HG03571 (cell line): ENCODE measurements around the gene LMAN1L.

Experiments used
- ATAC-seq: cut with Tn5 transposase; IDR thresholded peaks from one replicate; pipeline ENCODE4 v1.9.1; 2021; ENCODE audit not compliant: unreplicated experiment

Gene LMAN1L

DNA sequence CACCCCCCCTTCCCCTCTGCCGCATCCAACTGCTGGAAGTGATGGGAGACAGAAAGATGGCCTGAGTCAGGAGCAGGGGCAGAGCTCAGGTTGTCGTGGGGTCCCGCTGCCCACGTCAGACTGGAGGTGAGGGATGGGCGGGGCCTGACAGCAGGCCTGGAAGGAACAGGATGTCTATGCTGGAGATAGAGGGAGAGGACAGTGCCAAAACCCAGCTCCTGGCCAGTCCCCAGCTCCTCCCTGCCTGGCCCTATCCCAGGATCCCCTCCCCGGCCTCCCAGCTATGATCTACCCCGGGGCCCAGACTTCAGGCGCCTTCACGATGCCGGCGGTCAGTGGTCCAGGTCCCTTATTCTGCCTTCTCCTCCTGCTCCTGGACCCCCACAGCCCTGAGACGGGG lies at the start of gene LMAN1L:
Gene LMAN1L, plus strand, starts transcription at position 303 of the 400 bp plus-strand sequence. Its CDS starts 20 bp downstream, at position 323.
- ATAC-seq: no peak

DNA sequence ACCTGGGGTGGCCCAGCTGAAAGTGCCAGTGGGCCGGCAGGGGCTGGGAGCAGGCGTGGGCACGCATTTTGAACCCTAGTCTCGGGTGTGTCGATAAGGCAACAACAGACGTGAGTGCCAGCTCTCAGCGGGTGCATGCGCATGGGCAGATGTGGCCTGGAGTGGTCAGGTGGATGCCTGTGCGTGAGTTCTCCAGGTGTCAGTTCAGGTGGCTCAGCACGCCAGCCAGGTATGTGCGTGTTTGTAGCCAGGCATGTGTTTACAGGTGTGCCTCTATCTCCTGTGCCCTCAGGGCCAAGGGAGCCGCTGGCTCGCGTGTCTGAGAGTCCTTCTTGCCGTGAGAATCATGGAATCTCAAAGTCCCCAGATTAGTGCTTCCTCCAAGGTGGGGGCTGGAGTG lies 49.2 kb upstream of the LMAN1L start:
- no peak for ATAC-seq

DNA sequence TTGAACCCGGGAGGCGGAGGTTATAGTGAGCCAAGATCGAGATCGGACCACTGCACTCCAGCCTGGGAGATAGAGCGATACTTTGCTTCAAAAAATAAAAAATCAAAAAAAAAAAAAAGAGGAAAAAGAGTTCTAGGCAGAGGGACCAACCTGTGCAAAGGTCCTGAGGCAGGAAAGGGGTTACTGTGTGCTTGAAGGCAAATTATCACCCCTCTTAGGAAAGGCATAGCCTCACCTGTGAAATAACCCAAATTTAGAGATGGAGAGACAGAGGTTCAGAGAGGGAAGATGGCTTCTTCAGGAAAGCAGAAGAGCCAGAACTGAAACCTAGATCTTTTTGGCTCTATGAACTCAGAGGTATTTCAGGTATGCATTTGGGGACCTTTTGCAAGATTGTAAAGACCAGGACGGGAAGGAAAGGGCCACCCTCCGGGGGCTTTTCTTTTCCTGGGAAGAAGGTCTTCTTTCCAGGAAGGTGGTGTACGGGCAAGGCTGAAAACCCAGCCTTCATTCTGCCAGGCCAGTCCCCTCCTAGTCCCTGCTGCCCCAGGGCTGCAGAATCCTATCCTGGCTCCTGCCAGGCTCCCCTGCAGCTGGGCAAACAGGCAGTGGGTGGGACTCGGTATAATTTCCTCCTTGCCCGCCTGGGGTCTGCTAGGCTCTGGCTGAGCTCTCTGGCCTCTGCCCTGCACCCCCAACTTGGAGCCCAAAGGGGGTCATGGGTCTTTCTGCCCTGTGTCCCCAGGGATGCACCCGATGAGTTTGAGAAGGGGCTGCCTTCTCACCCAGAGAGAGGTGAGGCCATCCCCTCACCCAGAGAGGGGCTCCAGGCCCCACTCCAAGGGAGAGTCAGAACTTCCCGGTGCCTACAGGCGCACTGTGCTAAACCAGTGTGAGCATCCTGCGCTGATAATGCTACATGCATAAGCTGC lies 45.2 kb upstream of the LMAN1L start:
- ATAC-seq: no peak

DNA sequence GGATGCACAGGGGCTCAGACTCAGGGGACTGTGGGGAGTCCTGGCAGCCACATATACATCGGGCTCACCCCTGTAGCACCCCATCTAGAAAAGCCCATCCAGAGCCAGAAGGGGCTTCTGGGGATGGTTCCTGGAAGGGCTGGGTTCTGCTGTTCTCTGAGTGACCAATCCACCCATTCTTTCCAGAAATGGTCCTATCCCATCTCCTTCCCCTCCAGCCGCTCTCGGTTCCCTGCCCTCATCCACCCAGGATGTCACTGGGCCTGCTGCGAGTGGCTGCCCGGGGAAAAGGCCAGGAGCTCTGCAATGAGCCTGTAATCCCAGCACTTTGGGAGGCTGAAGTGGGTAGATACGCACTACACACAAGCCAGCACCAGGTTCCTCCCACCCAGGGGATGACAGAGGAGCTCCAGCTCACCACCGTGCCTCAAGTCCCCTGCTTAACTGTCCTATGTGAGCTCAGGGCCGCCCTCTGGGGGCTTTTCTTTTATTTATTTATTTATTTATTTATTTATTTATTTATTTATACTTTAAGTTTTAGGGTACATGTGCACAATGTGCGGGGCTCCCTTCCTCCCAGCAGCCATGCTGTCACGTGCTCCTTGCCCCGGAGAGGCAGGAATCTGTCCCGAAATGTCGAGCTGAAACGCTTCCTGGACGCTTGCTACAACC lies 44.4 kb upstream of the LMAN1L start:
- ATAC-seq: no peak

DNA sequence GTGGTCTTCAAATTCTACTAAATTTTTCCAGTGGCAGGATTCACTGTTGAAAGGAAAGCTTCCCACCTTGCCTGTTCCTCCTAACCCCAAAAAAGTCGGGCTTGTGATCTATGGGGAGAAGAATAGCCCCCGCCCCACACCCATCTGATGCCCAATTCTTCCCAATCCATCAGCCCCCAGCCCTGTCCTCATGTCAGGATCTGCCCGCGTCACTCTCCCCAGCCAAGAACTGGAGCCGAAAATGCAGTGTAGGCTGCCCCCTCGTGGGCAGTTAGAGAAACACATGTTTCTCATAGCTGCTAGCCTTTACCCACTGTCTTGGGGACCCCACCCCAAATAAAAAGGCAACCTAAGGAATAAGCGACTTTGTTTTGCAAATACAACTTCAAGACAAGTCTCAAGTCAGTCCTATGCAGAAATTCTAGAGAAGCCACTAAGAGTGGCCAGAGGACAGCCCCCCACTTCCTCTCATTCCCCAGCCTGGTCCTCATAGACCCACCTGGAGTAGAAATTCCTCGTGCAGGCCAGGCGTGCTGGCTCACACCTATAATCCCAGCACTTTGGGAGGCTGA lies 43.8 kb upstream of the LMAN1L start:
- ATAC-seq: no peak

DNA sequence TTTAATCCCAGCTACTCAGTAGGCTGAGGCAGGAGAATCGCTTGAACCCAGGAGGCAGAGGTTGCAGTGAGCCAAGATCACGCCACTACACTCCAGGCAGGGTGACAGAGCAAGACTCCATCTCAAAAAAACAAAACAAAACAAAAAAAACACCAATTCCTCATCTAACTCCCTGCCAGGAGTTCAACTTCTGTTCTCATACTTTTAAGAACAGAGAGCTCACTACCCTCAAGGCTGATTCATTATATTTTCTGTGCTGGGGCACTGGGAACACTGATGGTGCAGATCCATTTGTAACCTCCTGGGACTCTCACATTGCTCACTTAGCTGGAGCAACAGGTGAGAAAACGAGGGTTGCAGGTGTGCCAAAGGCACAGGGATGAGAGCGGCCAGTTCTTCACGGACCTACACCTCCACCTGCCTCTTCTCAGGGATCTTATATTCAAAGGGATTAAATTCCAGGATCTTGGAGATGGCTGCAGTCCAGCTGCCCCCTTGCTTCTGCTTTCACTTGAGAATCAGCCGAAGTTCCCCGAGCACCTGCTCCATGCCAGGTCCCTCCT lies 43.1 kb upstream of the LMAN1L start:
- ATAC-seq: no peak

DNA sequence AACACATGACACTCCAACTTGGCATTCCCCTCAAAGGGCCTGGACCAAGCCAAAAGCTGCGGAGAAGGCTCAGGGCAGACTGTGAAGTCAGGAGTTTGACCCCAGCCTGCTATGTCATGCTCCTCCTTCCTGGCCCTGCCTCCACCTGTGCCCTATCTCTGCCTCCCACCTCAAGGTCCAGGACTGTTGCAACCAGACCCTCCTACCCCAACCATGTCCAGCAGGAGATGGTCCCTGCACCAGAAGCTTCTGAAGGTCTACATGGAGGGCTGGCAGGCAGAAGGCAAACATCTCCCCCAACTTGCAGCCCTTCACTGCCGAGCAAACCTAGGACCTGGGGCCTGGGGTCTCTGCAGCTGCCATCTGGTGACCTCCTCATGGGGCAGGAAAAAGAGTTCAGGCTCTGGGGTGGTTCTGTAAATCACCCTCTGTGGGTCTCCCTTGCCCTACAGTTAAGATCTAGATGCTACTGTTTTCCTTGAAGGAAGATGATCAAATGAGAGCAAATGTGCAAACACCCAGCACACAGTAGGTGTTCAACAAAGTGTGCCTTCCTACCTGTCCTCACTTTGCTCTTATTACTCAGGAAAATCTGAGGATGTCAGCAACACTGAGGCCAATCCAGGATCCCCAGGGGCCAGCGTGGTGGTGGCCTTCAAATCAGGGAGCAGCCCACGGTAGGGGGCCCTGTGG lies 42.3 kb upstream of the LMAN1L start:
- ATAC-seq: no peak

DNA sequence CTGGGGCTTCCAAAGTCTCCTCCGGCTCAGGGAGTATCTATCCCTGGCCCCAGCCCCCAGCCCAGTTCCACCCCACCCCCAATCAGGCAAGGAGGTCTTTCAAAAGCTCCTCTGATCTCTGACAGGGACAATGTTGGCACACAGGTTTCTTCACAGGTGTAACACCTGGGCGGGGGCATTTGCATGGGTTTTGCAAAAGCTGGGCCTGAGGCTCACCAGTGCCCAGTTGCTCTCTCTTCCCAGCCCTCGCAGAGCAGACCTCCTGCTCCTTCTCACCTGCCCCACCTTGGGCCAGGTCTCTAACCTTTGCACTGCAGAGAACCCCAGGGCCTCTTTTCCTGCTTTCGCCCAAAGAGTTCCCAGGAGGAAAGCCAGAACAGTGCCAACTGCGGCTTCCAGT lies 39.3 kb upstream of the LMAN1L start:
- ATAC-seq: no peak

DNA sequence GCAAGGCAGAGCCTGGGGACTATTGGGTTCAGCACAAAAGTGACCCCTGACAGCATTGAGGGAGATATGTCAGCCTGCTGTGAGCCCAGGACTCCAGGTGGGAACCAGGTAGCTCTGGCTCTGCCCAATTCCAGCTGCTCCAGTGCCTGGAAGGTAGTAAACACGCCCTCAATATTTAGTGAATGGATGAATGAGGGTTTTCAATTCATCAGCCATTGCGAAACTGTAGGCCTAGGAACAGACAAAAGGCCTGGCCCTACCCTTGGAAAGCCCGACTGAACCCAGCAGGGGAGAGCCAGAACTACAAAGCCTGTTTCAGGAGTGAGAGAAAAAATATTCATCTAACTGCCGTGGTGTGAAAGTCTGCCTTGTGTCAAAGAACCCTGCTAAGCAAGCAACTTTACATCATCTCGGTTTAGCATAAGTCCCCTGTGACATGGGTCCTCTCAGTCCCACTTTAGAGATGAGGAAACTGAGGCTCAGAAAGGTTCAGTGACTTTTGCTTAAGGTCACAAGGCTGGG lies 38.8 kb upstream of the LMAN1L start:
- no peak for ATAC-seq

DNA sequence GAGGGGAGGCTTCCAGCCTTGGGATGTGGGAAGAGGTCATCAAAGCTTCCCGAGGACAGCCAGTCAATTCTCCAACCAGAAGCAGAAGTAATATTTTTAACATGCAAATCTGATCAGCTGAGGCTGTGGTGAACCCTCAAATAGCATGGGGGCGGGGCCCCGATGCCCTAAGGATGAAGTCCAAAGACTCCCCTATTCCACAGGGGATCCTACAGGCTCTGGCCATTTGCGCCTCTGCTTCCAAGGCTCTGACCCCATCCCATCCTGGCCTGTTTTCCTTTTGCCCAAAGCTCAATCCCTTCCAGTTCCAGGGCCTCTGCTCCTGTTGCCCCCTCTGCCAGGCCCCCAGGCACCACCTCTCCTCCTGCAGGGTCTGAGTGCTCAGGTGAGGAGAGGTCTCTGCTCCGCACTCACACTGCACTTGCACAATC lies 37.5 kb upstream of the LMAN1L start:
- ATAC-seq: no peak

DNA sequence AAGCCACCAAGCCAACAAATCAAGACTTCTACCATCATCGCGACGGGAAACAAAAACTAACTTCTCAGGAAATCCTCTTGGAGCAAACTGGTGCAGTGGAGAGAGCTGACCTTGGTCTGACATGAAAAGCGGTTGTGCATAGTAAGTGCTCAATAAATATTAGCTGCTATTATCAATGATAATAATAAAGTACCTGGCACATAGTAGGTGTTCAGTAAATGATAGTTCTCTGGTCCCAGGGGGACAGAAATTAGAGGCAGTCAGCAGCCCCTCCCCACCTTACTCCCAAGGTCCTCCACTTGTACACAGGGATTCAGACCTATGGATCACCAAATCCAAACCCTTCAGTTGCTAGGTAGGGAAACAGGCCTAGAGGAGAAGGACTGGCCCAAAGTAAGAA lies 36.7 kb upstream of the LMAN1L start:
- no peak for ATAC-seq

DNA sequence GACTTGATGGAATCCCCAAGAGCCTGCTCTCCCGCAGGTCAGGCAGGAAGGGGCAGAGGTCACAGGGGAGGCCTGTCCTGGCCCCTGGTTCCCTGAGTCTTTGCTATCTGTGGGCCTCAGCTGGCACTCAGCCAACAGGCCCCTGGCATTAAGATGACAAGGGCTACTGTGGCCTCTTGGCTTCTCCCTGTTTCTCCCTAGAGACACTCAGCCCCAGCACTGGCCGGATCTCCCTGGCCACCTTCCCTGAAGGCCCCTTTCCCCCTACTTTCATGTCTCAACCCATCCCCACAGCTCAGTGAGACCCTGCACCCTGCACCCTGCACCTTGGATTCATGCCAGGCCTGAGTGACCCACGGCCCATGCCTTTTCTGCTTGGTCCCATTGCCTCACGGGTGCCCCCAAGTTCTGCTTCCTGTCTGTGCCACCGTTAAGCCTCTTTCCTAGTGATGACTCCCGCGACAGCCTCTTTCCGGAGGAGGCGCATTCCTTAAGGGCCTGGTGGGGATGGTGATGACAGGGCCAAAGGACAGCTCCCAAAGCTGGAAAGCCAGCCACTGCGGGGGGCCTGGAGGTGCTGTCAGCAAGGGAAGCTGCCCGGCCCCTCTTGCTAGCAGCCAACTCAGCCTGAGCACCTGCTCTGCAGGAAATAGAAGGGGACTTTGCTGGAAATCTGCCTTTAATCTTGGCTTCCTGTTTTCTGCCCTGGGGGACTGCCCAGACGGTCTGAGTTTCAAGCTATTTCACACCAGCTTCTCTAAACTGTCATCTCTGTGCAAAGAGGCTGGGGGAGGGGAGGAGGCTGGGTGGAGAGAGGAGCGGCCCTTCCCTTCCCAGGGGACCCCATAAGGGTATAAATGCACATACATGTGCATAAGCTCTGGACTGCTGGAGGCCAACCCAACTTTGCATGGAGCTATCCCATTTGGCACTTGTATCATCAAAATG lies 35.5 kb upstream of the LMAN1L start:
- ATAC-seq: peak; percentile 40

DNA sequence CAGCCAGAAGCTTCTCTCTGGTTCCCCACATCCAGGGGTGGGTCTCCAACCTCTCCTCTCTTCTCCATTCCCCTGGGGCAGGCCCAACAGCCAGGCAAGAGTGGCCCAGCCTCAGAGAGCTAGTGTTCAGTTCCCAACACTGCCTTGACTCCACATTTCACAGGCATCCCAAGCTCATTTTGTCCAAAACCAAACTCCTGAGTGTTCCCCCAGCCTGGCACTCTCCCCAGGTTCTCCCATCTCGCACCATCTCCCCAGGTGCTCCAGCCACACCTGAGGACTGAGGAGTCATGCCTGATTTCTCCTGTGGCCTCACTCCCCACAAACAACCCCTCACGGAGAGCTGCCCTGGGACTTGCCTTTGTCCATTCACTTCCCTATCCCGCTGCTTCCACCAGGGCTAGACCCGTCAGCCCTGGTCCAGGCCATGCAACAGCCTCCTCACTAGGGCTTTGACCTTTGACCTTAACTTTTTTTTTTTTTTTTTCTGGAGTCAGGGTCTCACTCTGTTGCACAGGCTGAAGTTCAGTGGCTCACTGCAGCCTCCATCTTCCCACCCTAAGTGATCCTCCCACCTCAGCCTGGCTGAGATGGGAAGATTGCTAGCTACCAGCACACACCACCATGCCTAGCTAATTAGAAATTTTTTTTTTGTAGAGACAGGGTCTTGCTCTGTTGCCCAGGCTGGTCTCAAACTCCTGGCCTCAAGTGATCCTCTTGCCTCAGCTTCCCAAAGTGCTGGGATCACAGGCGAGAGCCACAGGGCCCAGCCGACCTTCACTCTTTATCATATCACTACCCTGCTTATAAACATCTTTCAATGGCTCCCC lies 34.7 kb upstream of the LMAN1L start:
- ATAC-seq: no peak

DNA sequence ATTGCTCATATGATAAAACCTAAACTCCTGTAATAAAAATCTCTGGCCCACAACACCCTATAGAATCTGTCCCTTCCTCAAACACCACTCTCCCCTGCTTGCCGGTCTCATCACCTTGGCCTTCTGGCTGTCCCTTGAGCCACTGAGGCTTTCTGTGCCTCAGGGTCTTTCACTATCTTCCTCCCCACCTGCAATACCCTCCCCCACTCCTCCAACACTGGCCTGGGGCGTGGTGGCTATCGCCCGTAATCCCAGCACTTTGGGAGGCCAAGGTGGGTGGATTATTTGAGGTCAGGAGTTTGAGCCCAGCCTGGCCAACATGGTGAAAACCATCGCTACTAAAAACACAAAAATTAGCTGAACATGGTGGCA lies 34.0 kb upstream of the LMAN1L start:
- no peak for ATAC-seq

DNA sequence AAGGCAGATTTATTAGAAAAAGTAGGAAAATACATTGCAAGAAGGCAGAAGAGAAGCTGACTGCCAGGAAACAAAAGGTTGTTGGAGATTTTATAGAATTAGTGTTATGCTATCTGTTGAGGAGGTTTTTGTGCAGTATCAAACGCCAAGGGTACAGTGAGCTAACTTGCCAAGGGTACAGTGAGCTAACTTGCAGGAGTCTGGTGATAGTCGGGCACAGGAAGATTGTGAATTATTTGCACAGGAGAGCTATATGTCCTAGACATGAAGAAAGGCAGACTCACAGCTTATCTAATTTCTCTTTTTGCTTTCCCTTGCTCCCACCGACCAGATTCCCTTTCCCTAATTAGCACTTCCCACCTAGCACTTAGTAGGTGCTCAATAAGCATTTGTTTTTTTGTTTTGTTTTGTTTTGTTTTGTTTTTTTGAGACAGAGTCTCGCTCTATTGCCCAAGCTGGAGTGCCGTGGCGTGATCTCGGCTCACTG lies 33.4 kb upstream of the LMAN1L start:
- no peak for ATAC-seq

DNA sequence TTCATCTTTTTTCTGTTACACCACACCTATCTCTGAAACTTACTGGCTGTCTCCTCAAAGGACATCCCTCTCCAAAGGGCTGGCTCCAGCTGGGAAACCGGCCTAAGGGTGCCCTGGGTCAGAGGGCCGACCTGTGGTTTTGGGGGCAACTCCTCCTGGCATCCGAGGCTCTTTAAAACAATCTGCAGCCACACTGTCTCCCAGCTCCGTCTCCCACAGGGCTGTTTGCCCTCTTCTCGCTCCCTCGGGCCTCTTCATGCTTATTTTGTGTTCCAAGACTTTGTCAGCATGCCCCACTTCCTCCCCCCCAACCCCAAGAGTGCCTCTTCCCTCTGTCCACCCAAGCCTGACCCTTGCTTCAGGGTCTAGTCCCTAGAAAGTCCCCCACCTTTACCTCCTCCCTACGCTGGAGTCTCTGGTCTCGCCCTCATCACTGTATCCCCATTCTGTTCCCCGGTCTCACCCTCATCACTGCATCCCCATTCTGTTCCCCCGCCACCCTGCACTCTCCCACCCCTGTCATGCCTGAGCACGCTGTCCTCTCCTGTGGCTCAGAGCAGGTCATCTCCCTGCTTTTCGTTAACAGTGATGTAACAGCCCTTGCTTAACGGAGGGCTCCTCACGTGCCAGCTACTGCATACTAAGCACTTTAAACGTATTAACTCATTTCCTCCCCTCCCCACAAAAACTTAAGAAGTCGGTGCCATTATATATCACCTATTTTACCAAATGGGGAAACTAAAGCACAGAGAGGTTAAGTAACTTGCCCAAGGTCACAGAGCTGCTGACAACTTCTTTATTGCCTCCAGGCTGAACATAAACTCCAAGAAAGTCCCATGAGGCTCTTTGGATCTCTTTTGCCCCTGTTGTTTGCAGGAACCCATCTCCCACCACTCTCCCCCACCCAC lies 31.9 kb upstream of the LMAN1L start:
- ATAC-seq: no peak

DNA sequence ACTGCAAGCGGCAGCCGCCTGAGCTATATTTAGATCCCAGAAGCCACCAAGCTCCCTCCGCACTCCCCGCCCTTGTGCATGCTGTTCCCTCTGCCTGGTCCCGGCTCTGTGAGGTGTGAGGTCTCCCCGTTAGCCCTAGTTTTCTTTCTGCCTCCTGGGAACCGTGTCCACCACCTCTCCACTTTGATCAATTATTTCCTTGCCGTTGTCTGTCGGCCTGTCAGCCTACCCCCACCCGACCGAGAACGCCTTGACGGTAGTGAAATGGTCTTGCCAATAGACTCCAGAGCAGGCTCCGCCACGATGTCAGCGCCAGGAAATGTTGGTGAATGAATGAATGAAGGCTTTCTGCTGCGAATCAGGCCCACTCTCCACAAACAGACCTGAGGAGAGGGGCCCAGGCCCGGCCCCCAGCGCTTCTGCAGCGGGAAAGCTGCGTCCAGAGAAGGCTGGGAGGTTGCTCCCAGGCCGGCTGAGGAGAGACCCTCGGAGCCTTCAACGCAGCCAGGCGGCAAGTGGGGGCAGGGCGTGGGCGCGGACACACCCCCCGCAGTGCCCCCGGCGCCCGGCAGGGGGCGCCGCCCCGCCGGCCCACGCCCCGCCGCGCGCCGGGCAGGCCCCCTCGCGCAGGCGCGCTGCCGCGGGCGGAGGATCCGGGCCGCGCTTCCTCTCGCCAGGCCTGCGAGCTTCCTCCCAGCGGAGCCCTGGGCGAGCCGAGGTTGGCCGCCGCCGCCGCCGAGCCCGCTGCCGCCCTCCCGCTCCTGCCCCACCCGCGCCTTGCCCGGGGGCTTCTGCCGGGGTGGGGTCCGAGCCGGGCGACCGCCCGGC lies 31.0 kb upstream of the LMAN1L start, which contains the start of gene CSK:
Gene CSK, plus strand, starts transcription at position 650 of the 828 bp plus-strand sequence. CDS start 16,218 bp downstream, outside the sequence.
- peak; percentile 29 for ATAC-seq
